Measurements from ENCODE around the gene ZNF480.

DNA sequence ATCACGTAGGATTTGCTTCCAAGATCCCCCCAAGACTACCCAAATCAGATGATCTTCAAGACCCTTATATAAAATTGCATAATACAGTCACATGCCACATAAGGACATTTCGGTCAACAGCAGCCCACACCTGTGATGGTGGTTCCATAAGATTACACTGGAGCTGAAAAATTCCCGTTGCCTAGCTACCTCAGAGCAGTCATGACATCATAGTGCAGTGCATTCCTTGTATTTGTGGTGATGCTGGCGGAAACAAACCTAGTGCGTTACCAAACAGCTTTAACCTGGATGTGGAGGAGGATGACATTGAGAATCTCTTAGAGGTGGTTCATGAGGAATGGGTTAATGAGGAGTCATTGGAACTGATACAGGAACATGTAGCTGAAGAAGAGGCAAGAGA is 22.8 kb upstream of the ZNF480 start:
- no peak for TF ChIP-seq YY1 (IDR thresholded peaks at IDR 0.05; ENCODE audit: extremely low read depth, insufficient replicate concordance, low read depth, low read length)
- TF ChIP-seq, protein P1, sequence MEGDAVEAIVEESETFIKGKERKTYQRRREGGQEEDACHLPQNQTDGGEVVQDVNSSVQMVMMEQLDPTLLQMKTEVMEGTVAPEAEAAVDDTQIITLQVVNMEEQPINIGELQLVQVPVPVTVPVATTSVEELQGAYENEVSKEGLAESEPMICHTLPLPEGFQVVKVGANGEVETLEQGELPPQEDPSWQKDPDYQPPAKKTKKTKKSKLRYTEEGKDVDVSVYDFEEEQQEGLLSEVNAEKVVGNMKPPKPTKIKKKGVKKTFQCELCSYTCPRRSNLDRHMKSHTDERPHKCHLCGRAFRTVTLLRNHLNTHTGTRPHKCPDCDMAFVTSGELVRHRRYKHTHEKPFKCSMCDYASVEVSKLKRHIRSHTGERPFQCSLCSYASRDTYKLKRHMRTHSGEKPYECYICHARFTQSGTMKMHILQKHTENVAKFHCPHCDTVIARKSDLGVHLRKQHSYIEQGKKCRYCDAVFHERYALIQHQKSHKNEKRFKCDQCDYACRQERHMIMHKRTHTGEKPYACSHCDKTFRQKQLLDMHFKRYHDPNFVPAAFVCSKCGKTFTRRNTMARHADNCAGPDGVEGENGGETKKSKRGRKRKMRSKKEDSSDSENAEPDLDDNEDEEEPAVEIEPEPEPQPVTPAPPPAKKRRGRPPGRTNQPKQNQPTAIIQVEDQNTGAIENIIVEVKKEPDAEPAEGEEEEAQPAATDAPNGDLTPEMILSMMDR (IDR thresholded peaks at IDR 0.05 in 2 of 3, conservative IDR thresholded peaks at IDR 0.05 in 1 of 3; ENCODE audit: borderline replicate concordance in 1 of 3, insufficient read depth in 1 of 3, low read depth in 2 of 3, low read length in 2 of 3), result no peak
- no peak for TF ChIP-seq SP1 (IDR thresholded peaks at IDR 0.05; ENCODE audit: low read depth)
- TF ChIP-seq POLR2A (IDR thresholded peaks at IDR 0.05; ENCODE audit: borderline replicate concordance, extremely low read depth, insufficient read depth, insufficient read length), result no peak

Data from HCT116 (cell line).